ENCODE measurements around the gene ERN1.

GRCh38 chr17:64148699-64149098 lies 18.8 kb upstream of the ERN1 start:
- TF ChIP-seq POLR2A (IDR thresholded peaks at IDR 0.05; ENCODE audit: extremely low read depth, insufficient read length) (no peak), CTCF (IDR thresholded peaks at IDR 0.05; ENCODE audit: low read depth, low read length) (no peak), MAX (IDR thresholded peaks at IDR 0.05; ENCODE audit: low read depth, low read length) (no peak)

Data from NB4 (cell line).